HEK293T (cell line): ENCODE results near the gene KLF4.

Source experiments
- CTCF ChIA-PET: fragments of 350-600 bp; formaldehyde crosslinking; extraction: SDS; loops from one replicate; lab custom pipeline; 2021; ENCODE audit warnings: antibody characterized with exemption, inconsistent platforms; lab: Yijun Ruan, JAX
- POLR2A ChIA-PET: fragments of 350-600 bp; formaldehyde crosslinking; extraction: SDS; loops from one replicate; lab custom pipeline; 2020; ENCODE audit warnings: antibody characterized with exemption, inconsistent platforms; lab: Yijun Ruan, JAX
- DNase-seq: peaks from one replicate; pipeline ENCODE4 v3.0.0; 2012; ENCODE audit warnings: mixed read lengths; ENCODE audit errors: extremely low spot score
- ARNT ChIP-seq: fragments of 450-650 bp; IDR thresholded peaks from 2 replicates; pipeline ENCODE4 v1.6.1; 2017; ENCODE audit warnings: mild to moderate bottlenecking
- BHLHE40 ChIP-seq: fragments of 450-650 bp; IDR thresholded peaks from 2 replicates; pipeline ENCODE4 v1.6.1; 2016; ENCODE audit warnings: mild to moderate bottlenecking, moderate library complexity, borderline replicate concordance
- CTBP1 ChIP-seq: fragments of 450-650 bp; IDR thresholded peaks from 2 replicates; pipeline ENCODE4 v1.6.1; 2016; ENCODE audit warnings: borderline replicate concordance
- ELF4 ChIP-seq: fragments of 450-650 bp; IDR thresholded peaks from 2 replicates; pipeline ENCODE4 v1.6.1; 2017; ENCODE audit warnings: antibody characterized with exemption
- FOXA1 ChIP-seq: fragments of 450-650 bp; IDR thresholded peaks from 2 replicates; pipeline ENCODE4 v1.6.1; 2016; ENCODE audit warnings: mild to moderate bottlenecking
- FOXK2 ChIP-seq: fragments of 450-650 bp; IDR thresholded peaks from 2 replicates; pipeline ENCODE4 v1.6.1; 2016; ENCODE audit warnings: mild to moderate bottlenecking
- FOXM1 ChIP-seq: fragments of 450-650 bp; IDR thresholded peaks from 2 replicates; pipeline ENCODE4 v1.6.1; 2017; ENCODE audit warnings: mild to moderate bottlenecking, borderline replicate concordance
- HDGF ChIP-seq: fragments of 450-650 bp; IDR thresholded peaks from 2 replicates; pipeline ENCODE4 v1.6.1; 2017; ENCODE audit warnings: antibody characterized with exemption, borderline replicate concordance
- L3MBTL2 ChIP-seq: fragments of 450-650 bp; conservative IDR thresholded peaks from 2 replicates; pipeline ENCODE4 v1.6.1; 2016; ENCODE audit warnings: mild to moderate bottlenecking
- LEF1 ChIP-seq: fragments of 450-650 bp; IDR thresholded peaks from 2 replicates; pipeline ENCODE4 v1.6.1; 2017; ENCODE audit warnings: mild to moderate bottlenecking, borderline replicate concordance
- NFRKB ChIP-seq: fragments of 450-650 bp; IDR thresholded peaks from 2 replicates; pipeline ENCODE4 v1.6.1; 2016; ENCODE audit warnings: mild to moderate bottlenecking, moderate library complexity
- SP1 ChIP-seq: fragments of 450-650 bp; IDR thresholded peaks from 2 replicates; pipeline ENCODE4 v1.6.1; 2017
- SUZ12 ChIP-seq: fragments of 450-650 bp; IDR thresholded peaks from 2 replicates; pipeline ENCODE4 v1.6.1; 2016; ENCODE audit warnings: mild to moderate bottlenecking
- TARDBP ChIP-seq: fragments of 450-650 bp; IDR thresholded peaks from 2 replicates; pipeline ENCODE4 v1.6.1; 2016
- ZNF384 ChIP-seq: fragments of 450-650 bp; IDR thresholded peaks from 2 replicates; pipeline ENCODE4 v1.6.1; 2016
- TF ChIP-seq, protein P1 (sequence below): fragments of 450-650 bp; IDR thresholded peaks from 2 replicates; pipeline ENCODE4 v1.6.1; 2016

The KLF4 gene

DNA sequence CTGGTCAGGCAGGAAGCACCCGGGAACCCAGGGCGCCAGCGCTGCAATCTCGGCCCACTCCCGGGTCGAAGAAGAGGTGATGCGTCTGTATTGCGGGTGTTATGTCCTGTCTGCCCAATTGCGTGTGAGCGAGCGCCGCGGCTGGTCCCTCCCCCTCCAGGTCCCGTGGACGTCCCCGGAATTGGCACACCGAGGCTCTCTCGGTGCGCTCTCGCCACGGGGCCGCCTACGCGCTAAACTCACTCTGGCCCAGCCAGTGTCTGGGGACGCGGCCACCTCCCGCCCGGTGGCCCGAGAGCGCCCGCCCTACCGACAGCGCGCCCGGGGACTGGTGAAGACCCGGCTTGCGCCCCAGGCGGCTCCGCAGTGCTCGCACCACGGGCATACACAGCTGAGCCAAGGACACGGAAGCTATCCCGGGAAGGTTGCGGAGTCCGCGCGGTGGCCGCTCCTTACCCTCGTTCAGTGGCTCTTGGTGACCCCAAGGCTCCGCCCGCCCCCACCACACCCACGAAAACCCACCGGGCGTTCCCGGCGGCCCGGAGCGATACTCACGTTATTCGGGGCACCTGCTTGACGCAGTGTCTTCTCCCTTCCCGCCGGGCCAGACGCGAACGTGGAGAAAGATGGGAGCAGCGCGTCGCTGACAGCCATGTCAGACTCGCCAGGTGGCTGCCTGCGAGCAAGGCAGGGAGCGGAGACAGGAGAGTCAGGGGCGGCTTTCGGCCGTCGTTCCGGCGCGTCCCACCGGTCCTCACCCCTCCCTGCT, 1.0 kb downstream of the KLF4 start:
- CTCF ChIA-PET: no interaction called here
- peak; percentile 34 for DNase-seq
- TF ChIP-seq FOXM1: no peak
- TF ChIP-seq FOXA1: no peak
- TF ChIP-seq L3MBTL2: peak; percentile 68
- no peak for TF ChIP-seq NFRKB
- POLR2A ChIA-PET: interaction anchor here (1.2 kb wide), 1 partner anchor 163 kb away, joined by 3 read pairs; no protein-coding TSS in a partner anchor

DNA sequence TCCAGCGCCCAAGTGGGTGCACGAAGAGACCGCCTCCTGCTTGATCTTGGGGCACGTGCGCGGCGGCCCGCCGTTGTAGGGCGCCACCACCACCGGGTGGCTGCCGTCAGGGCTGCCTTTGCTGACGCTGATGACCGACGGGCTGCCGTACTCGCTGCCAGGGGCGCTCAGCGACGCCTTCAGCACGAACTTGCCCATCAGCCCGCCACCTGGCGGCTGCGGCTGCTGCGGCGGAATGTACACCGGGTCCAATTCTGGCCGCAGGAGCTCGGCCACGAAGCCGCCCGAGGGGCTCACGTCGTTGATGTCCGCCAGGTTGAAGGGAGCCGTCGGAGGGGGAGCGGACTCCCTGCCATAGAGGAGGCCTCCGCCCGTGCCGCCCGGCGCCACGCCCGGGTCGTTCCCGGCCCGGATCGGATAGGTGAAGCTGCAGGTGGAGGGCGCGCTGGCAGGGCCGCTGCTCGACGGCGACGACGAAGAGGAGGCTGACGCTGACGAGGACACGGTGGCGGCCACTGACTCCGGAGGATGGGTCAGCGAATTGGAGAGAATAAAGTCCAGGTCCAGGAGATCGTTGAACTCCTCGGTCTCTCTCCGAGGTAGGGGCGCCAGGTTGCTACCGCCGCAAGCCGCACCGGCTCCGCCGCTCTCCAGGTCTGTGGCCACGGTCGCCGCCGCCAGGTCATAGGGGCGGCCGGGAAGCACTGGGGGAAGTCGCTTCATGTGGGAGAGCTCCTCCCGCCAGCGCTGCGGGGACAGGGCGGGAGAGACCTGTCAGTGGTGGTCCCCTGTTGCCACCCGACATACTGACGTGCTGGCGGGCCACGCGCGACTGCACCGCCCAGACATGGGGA, 1.8 kb downstream of the KLF4 start:
- TF ChIP-seq LEF1 (no peak), ARNT (no peak), BHLHE40 (no peak), FOXM1 (no peak), L3MBTL2 (no peak), NFRKB (no peak), TARDBP (no peak), FOXA1 (no peak), ZNF384 (no peak), SP1 (no peak), ELF4 (no peak), SUZ12 (no peak), HDGF (no peak), CTBP1 (no peak), FOXK2 (no peak)
- TF ChIP-seq, protein P1, sequence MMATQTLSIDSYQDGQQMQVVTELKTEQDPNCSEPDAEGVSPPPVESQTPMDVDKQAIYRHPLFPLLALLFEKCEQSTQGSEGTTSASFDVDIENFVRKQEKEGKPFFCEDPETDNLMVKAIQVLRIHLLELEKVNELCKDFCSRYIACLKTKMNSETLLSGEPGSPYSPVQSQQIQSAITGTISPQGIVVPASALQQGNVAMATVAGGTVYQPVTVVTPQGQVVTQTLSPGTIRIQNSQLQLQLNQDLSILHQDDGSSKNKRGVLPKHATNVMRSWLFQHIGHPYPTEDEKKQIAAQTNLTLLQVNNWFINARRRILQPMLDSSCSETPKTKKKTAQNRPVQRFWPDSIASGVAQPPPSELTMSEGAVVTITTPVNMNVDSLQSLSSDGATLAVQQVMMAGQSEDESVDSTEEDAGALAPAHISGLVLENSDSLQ: no peak
- CTCF ChIA-PET: no interaction called here
- no peak for DNase-seq
- POLR2A ChIA-PET: no interaction called here

DNA sequence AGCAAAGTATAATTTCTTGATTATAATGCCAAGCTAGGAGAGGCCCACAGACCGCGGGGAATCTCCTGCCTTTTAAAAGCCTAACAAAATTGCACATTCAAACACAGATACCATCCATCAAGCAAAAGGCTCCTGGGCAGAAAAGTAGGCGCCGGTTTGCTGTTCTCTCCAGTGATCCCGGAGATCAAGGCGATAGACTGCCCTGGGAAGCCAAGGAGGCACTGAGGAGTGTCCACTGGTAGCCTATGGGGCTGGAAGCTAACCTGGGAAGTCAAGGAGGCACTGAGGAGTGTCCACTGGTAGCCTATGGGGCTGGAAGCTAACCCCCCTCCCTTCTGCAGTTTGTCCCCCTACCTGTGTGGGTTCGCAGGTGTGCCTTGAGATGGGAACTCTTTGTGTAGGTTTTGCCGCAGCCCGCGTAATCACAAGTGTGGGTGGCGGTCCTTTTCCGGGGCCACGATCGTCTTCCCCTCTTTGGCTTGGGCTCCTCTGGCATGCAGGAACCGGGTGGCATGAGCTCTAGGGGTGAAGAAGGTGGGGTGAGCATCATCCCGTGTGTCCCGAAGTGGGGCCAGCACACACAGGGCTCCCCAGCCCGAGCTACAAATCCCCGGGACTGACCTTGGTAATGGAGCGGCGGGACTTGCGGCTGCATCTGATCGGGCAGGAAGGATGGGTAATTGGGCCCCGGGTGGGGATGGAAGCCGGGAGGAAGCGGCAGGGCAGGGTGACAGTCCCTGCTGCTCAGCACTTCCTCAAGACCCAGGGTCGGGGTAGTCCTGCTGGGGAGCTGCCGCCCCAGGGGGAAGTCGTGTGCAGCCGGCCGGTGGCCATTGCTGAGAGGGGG, 2.7 kb downstream of the KLF4 start:
- DNase-seq: no peak
- ChIA-PET POLR2A (no interaction called here), CTCF (no interaction called here)
- TF ChIP-seq, protein P1: no peak
- no peak for TF ChIP-seq ARNT
- TF ChIP-seq HDGF: no peak
- TF ChIP-seq FOXM1: no peak
- TF ChIP-seq LEF1: no peak
- no peak for TF ChIP-seq ELF4
- TF ChIP-seq NFRKB: no peak
- no peak for TF ChIP-seq FOXA1
- no peak for TF ChIP-seq FOXK2
- TF ChIP-seq SUZ12: no peak
- no peak for TF ChIP-seq TARDBP
- no peak for TF ChIP-seq SP1
- no peak for TF ChIP-seq BHLHE40
- TF ChIP-seq ZNF384: no peak
- TF ChIP-seq L3MBTL2: no peak
- TF ChIP-seq CTBP1: no peak

DNA sequence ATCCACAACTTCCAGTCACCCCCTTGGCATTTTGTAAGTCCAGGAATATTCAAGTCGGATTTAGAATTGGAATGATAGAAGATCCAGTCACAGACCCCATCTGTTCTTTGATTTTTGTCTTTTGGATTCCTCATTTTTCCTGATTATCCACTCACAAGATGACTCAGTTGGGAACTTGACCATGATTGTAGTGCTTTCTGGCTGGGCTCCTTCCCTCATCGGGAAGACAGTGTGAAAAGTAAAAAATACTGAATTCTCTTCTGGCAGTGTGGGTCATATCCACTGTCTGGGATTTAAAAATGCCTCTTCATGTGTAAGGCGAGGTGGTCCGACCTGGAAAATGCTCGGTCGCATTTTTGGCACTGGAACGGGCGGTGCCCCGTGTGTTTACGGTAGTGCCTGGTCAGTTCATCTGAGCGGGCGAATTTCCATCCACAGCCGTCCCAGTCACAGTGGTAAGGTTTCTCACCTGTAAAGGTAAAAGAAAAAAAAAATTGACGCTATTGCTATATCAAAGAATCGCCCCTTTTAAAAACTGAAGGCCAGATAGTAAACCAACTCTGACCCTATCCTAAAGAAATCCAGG, 4.0 kb downstream of the KLF4 start:
- ChIA-PET POLR2A (no interaction called here), CTCF (no interaction called here)
- DNase-seq: no peak
- no peak for TF ChIP-seq LEF1
- TF ChIP-seq ELF4: no peak
- no peak for TF ChIP-seq HDGF
- no peak for TF ChIP-seq FOXK2

DNA sequence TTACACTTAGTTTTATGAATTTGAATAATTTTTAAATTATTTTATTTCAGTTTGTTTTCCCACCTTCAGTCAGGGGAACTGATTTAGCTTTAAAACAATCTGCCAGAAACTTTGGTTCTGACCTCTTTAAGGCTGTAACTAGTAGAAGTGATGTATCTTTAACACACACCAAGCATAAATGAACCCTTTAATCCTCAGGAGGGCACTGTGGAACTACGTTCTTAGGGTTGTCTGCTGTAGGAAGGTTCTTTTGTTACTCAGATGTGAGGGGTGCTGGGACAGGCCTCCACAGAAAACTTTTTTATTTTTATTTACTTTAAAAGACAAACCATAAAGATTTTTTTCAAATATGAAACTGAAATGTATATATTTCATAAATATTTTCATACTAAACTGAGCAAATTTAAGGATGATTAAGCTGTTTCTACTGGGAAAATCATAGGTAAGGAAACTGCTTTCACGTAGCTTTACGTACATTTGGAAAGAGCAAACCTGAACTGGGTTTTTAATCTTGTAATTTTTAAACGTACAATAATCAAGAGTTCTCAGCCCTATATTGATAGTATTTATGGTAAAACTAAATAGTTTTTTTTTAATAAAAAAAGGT, 5.3 kb downstream of the KLF4 start:
- TF ChIP-seq FOXA1 (no peak), L3MBTL2 (no peak), ARNT (no peak)
- DNase-seq: peak; percentile 37
- ChIA-PET POLR2A (no interaction called here), CTCF (interaction anchor here (0.7 to 0.9 kb wide), 3 partner anchors 103 to 1081 kb away, joined by 3 to 5 read pairs (median 3); no protein-coding TSS in a partner anchor)

DNA sequence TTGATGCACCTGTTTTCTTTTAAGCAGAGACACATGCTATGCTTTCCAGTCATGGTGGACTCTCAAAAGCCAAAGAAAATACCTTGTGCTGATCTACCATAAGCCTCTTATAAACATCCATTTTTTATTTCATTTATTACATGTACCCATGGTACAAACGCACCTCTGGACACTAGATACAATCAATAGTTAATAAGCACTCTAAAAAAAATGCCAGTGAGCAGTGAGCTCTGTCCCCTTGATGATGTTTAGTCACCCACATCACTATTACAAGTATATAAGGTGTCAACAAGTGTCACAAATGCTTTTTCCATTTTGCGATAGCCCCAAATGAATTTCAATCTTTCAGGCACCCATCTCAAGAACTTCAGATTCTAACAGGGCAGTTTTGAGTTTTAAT, 5.9 kb downstream of the KLF4 start:
- TF ChIP-seq FOXA1: no peak
- no peak for TF ChIP-seq TARDBP
- TF ChIP-seq LEF1: no peak
- TF ChIP-seq, protein P1: no peak
- TF ChIP-seq ZNF384: no peak
- no peak for TF ChIP-seq NFRKB
- no peak for TF ChIP-seq FOXK2
- TF ChIP-seq BHLHE40: no peak
- TF ChIP-seq ELF4: no peak
- CTCF ChIA-PET: interaction anchor here (0.7 to 0.9 kb wide), 2 partner anchors 104 to 1081 kb away, joined by 3 to 5 read pairs; no protein-coding TSS in a partner anchor
- no peak for DNase-seq
- POLR2A ChIA-PET: no interaction called here
